ENCODE results near the gene CDK6.

CDK6 gene

DNA sequence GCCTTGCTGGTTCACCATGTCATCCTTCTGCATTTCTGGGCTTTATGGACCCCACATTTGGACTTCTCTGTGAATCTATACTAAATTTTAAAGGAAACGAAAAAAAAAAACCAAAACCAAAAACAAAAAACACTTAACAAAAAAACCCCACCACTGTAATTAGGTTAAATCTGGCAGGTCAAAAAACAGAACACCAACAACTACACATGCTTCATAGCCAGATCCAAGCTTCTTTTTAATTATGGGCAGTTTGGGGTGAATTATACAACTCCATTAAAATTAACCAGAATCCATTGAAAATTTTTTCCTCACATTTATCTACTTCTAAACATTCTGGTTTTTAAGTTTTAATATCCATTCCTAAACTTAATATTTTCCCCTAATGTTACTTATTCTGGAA, 58.4 kb downstream of the CDK6 start:
- Mint-ChIP-seq H3K9me3 (peaks cover 15% of the 10 kb centered on the region), H3K4me1 (peaks cover 13% of the 10 kb centered on the region), H3K27me3 (ENCODE audit: low read depth) (no peaks in the 10 kb centered on the region), H3K36me3 (ENCODE audit: low read depth) (peaks cover 42% of the 10 kb centered on the region), H3K27ac (no peak overlapping the region), H3K4me3 (no peak overlapping the region)
- TF ChIP-seq, protein P1, sequence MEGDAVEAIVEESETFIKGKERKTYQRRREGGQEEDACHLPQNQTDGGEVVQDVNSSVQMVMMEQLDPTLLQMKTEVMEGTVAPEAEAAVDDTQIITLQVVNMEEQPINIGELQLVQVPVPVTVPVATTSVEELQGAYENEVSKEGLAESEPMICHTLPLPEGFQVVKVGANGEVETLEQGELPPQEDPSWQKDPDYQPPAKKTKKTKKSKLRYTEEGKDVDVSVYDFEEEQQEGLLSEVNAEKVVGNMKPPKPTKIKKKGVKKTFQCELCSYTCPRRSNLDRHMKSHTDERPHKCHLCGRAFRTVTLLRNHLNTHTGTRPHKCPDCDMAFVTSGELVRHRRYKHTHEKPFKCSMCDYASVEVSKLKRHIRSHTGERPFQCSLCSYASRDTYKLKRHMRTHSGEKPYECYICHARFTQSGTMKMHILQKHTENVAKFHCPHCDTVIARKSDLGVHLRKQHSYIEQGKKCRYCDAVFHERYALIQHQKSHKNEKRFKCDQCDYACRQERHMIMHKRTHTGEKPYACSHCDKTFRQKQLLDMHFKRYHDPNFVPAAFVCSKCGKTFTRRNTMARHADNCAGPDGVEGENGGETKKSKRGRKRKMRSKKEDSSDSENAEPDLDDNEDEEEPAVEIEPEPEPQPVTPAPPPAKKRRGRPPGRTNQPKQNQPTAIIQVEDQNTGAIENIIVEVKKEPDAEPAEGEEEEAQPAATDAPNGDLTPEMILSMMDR (IDR thresholded peaks at IDR 0.05; ENCODE audit: unreplicated experiment in 3 of 3), result no peak

DNA sequence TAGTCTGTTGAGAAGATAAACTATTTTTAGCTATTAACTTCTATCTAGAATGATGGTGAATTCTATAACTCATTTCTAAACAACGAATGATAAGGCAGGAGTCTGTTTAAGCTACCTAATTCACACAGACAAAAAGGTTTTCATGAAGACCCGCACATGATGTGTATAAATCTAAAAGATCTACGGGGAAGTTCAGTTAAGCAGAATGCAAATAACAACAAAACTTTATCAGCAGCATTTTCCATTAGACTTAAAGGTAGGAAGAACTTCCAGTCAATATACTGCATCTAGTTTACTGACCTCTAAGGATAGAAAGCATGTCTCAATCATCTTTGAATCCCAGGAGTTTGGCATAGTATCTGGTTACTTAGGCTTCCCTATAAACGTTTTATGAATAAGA, 62.6 kb downstream of the CDK6 start:
- peaks cover 55% of the 10 kb centered on the region for H3K36me3 Mint-ChIP-seq (ENCODE audit: low read depth)
- H3K9me3 Mint-ChIP-seq, result peaks cover 15% of the 10 kb centered on the region
- H3K27ac Mint-ChIP-seq, result no peak overlapping the region
- peaks cover 9% of the 10 kb centered on the region for H3K4me1 Mint-ChIP-seq
- TF ChIP-seq, protein P1 (IDR thresholded peaks at IDR 0.05; ENCODE audit: unreplicated experiment in 3 of 3), result no peak
- no peaks in the 10 kb centered on the region for H3K27me3 Mint-ChIP-seq (ENCODE audit: low read depth)
- no peak overlapping the region for H3K4me3 Mint-ChIP-seq

DNA sequence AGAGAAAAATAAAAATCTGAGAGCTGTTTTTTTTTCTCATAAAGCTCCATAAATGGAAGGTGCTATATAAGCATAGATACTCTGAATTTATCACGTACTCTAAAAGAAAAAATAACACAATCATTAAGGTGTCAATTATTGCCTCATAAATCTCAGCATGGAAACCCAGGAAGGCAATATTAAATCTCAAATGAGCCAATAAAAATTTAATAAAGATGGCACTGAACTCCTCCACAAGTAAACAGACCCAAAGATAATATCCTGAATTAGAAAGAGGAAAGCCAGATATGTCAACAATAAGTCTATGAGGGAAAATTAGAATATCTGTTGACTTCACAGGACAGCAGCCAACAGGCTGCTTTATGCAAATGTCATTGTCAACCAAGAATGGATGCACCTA, 66.5 kb downstream of the CDK6 start:
- Mint-ChIP-seq H3K27me3 (ENCODE audit: low read depth) (no peaks in the 10 kb centered on the region), H3K9me3 (no peaks in the 10 kb centered on the region), H3K4me3 (no peak overlapping the region), H3K27ac (peak overlapping the region in 2 of 3 experiments; percentile 22 to 30), H3K36me3 (ENCODE audit: low read depth) (peaks cover 55% of the 10 kb centered on the region), H3K4me1 (peaks cover 43% of the 10 kb centered on the region)
- TF ChIP-seq, protein P1 (IDR thresholded peaks at IDR 0.05; ENCODE audit: unreplicated experiment in 3 of 3), result no peak

DNA sequence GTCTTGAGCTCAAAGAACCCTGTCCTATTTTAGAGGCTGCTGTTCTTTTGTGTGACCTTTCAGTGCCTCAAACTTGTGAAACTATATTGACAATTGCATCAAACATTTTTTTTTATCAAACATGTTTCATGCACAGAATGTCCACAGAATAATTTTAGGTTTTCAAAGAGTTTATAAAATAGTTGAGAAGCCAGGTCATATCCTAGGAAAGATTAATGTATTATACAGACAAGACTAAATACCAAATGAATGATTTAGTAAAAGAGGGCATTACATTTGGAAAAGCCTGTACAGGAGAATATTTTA, 67.0 kb downstream of the CDK6 start:
- Mint-ChIP-seq H3K27me3 (ENCODE audit: low read depth) (no peaks in the 10 kb centered on the region), H3K27ac (peak overlapping the region in 2 of 3 experiments; percentile 22 to 30), H3K4me3 (no peak overlapping the region), H3K4me1 (peaks cover 43% of the 10 kb centered on the region), H3K36me3 (ENCODE audit: low read depth) (peaks cover 51% of the 10 kb centered on the region), H3K9me3 (no peaks in the 10 kb centered on the region)
- TF ChIP-seq, protein P1 (IDR thresholded peaks at IDR 0.05; ENCODE audit: unreplicated experiment in 3 of 3), result no peak

DNA sequence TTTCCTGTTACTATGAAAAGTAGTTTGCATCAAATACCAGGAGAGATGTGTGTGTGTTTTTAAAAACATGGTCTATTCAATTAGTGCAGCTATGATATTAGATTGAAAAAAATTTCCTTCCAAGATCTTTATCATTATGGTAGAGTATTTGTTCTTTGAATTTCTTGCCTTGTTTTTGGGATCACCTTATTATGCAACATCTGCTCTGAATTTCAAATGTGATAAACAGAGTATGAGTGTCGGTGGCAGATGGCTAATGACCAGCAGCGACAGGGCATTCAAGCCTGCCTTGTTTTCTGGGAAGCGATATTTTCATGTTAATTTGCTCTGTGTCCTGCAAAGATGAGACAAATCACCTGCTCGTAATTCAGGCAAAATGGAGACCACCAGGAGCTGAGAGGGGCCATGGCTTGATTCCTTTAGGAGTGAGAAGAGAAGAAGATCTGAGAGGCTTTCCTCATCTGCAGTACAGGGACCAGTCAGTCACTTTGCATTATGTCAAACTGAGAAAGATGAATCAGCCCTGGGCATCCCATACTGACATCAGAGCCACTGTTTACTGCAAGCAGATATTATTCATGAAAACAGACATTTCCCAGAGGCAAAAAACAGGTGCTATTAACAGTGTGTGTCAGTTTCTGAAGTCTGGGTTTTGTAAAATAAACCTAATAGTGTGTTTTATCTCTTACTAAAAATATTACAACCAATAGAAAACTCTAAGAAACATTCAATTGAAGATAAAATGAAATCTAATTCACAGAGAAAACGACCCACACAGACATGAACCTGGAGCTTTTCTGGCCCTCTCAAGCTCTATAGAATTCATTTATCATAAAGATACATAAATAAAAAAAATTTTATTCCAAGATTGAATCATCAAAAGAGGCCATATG, 67.6 kb downstream of the CDK6 start:
- H3K27ac Mint-ChIP-seq, result peak overlapping the region; percentile 23 to 63 (median 26)
- no peaks in the 10 kb centered on the region for H3K9me3 Mint-ChIP-seq
- peaks cover 43% of the 10 kb centered on the region for H3K4me1 Mint-ChIP-seq
- no peaks in the 10 kb centered on the region for H3K27me3 Mint-ChIP-seq (ENCODE audit: low read depth)
- H3K4me3 Mint-ChIP-seq, result peak overlapping the region in 1 of 3 experiments; percentile 3
- H3K36me3 Mint-ChIP-seq (ENCODE audit: low read depth), result peaks cover 47% of the 10 kb centered on the region
- TF ChIP-seq, protein P1 (IDR thresholded peaks at IDR 0.05; ENCODE audit: unreplicated experiment in 3 of 3), result no peak

DNA sequence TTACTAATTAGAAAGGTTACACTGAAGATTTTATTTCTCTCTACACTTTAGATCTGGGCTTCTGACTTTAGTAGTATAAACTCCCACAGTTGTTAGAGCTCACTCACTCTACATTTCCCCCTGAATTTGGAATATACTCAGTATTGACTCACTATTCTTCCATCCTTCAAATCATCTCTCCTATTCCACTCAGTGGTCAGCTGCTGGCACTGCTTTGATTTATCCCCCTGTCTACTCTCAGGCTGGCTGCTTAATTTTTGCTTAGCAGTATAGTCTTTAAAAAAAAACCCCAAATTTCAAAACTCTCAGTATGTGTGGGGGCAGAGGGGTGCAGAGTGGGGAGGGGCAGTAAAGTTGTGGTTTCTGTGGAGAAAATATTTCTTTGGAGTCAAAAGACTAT, 68.9 kb downstream of the CDK6 start:
- no peaks in the 10 kb centered on the region for H3K27me3 Mint-ChIP-seq (ENCODE audit: low read depth)
- no peaks in the 10 kb centered on the region for H3K9me3 Mint-ChIP-seq
- TF ChIP-seq, protein P1 (IDR thresholded peaks at IDR 0.05; ENCODE audit: unreplicated experiment in 3 of 3), result peak in 1 of 3 experiments; percentile 6
- peaks cover 43% of the 10 kb centered on the region for H3K4me1 Mint-ChIP-seq
- H3K36me3 Mint-ChIP-seq (ENCODE audit: low read depth), result peaks cover 34% of the 10 kb centered on the region
- H3K4me3 Mint-ChIP-seq, result no peak overlapping the region
- H3K27ac Mint-ChIP-seq, result peak overlapping the region in 2 of 3 experiments; percentile 6 to 26
